ENCODE results near the gene EIF5.

Gene EIF5

GRCh38 chr14:103339561-103339960, 5.5 kb downstream of the EIF5 start:
- no peak overlapping the region for H3K27ac ChIP-seq
- TF ChIP-seq CTCF (conservative IDR thresholded peaks at IDR 0.05) (no peak), ZFX (IDR thresholded peaks at IDR 0.05) (no peak)

GRCh38 chr14:103340480-103341212, 6.6 kb downstream of the EIF5 start:
- TF ChIP-seq ZFX (IDR thresholded peaks at IDR 0.05) (no peak), CTCF (conservative IDR thresholded peaks at IDR 0.05) (no peak)
- no peak overlapping the region for H3K27ac ChIP-seq

GRCh38 chr14:103341250-103342129, 7.5 kb downstream of the EIF5 start:
- no peak overlapping the region for H3K27ac ChIP-seq
- TF ChIP-seq ZFX (IDR thresholded peaks at IDR 0.05) (no peak), CTCF (conservative IDR thresholded peaks at IDR 0.05) (no peak)

DNA sequence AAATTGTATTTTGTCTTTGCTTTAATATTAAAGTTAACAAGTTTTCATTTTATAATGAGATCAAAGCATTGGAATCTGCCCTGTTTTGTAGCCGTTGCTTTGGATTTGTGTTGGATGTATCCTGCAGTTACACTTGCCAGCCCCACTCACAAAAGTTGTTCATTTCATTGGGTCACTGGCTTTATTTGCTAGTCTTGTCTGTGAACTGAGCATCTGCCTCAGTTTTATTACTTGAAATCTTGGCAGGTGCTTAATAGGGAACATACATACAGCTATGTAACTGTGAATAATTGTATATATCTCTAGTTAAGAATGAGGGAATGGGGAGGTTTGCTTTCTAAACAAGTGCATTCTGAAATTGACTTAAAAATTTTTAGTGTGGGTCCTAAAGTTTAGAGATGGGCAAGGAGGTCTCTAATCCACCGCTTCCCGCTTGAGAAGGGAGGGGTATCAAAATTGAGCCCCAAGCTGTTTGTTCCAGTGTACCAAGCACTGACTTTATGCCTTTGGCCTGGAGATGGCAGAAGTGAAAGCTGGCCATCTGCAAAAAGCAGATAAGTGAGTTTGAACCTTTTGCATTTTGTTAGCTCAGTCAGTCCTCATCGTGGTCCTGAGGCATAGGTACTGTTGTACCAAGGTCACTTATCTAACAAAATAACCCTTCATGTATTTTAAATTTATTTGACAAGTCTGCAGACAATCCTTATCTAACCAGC, 9.3 kb downstream of the EIF5 start:
- TF ChIP-seq CTCF (conservative IDR thresholded peaks at IDR 0.05), result no peak
- no peak for TF ChIP-seq ZFX (IDR thresholded peaks at IDR 0.05)
- H3K27ac ChIP-seq, result no peak overlapping the region

DNA sequence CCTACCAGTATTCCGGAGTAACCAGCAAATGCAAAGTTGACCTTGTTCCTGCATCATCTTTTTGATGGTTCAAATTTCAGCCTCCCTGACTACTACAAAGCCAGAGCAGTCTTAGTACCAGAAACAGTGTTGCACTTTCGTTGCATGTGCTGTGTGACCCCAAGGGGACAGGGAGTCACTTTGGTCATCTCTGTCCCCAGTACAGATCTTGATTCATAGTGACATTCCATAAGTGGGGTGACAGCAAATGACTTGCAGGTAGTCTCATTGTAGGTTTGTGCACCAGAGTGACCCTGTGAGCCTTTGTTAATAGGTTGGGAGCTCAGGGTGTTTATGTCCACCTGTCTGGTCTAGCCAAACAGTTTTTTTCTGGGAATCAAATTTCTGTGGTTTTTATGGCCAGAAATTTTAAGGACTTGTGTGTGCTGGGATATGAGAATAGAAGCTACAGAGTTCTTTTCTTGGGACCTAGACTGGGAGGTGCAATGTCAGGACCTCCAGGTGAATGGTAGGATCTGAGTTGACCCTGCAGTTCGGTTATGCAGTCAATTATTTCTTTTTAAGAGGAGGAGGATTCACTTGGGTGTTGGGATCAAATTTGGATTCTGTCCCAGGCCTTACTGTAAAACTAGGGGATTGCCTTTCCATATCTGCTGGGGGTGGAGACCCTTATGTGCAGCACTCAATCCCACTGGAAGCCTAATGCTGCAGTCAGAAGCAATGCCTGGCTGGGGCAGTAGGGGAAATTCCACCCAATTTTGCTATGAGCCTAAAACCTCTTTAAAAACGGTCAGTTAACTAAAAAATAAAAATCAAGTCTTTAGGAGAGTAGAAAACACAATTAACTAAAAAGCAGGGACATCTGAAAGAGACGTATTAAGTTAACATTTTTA, 10.1 kb downstream of the EIF5 start:
- TF ChIP-seq CTCF (conservative IDR thresholded peaks at IDR 0.05) (no peak), ZFX (IDR thresholded peaks at IDR 0.05) (no peak)

GRCh38 chr14:103346286-103346685, 12.2 kb downstream of the EIF5 start:
- TF ChIP-seq ZFX (IDR thresholded peaks at IDR 0.05) (no peak), CTCF (conservative IDR thresholded peaks at IDR 0.05) (no peak)
- no peak overlapping the region for H3K27ac ChIP-seq

More for the DNA sequence above, 10.1 kb downstream of the EIF5 start:
- no peak overlapping the region for H3K27ac ChIP-seq

Data from C4-2B (cell line).